CD14-positive monocyte (primary cell): ENCODE data around the gene WNT16. TPM values are rescaled to one million over a fixed set of nuclear protein-coding genes. Genes with fewer than 3 reads are reported as not detected.

Source experiments
- DNase-seq, 3 donors: peaks; one replicate each; pipeline ENCODE4 v3.0.0-alpha.2; 2011 to 2022
- H2AFZ ChIP-seq: 2 replicates; pipeline ENCODE4 v1.6.0; 2012; ENCODE audit warnings: mild to moderate bottlenecking, low read depth, low read length, inconsistent platforms; ENCODE audit not compliant: insufficient read depth, poor library complexity, severe bottlenecking
- H3K27ac ChIP-seq, 2 donors: 1 replicate in 1 of 2; 2 replicates in 1 of 2; pipeline ENCODE4 v1.5.1; 2012 to 2013; ENCODE audit warnings: low read length in 2 of 2, control low read depth in 1 of 2, inconsistent platforms in 1 of 2, low read depth in 1 of 2, mild to moderate bottlenecking in 1 of 2
- H3K27me3 ChIP-seq, 2 donors: one replicate each; pipeline versions ENCODE4 v1.6.0 to v1.6.1; 2011 to 2013; ENCODE audit warnings: low read length in 2 of 2; ENCODE audit not compliant: control insufficient read depth in 2 of 2, insufficient read depth in 2 of 2
- H3K36me3 ChIP-seq, 2 donors: replicated peaks in 1 of 2; 1 replicate in 1 of 2; 2 replicates in 1 of 2; pipeline versions ENCODE4 v1.5.1 to v1.6.1; 2012 to 2013; ENCODE audit warnings: low read length in 2 of 2, control low read depth in 1 of 2, inconsistent platforms in 1 of 2, mild to moderate bottlenecking in 1 of 2; ENCODE audit not compliant: insufficient read depth in 2 of 2, control insufficient read depth in 1 of 2
- H3K4me1 ChIP-seq, 2 donors: 1 replicate in 1 of 2; 2 replicates in 1 of 2; pipeline versions ENCODE4 v1.5.1 to v1.6.1; 2012 to 2013; ENCODE audit warnings: low read length in 2 of 2, control low read depth in 1 of 2, inconsistent platforms in 1 of 2, mild to moderate bottlenecking in 1 of 2, moderate library complexity in 1 of 2; ENCODE audit not compliant: insufficient read depth in 2 of 2, control insufficient read depth in 1 of 2
- H3K4me2 ChIP-seq: replicated peaks from 2 replicates; pipeline ENCODE3; 2012; ENCODE audit warnings: low read length, moderate library complexity, mild to moderate bottlenecking; ENCODE audit not compliant: poor library complexity, severe bottlenecking; ENCODE audit errors: extremely low read depth
- H3K4me3 ChIP-seq, 3 experiments: fragments of 200-600 bp in 1 of 3; sonication (generic) in 1 of 3; replicated peaks in 1 of 3; 1 replicate in 2 of 3; 2 replicates in 1 of 3; pipeline ENCODE4 v1.5.1; 2011 to 2013; ENCODE audit warnings: low read length in 3 of 3, mild to moderate bottlenecking in 3 of 3, control low read depth in 2 of 3, low read depth in 2 of 3, inconsistent platforms in 1 of 3, moderate library complexity in 1 of 3
- H3K79me2 ChIP-seq: 2 replicates; pipeline ENCODE4 v1.6.0; 2012; ENCODE audit warnings: mild to moderate bottlenecking, control low read depth, inconsistent platforms, low read length, moderate library complexity; ENCODE audit not compliant: insufficient read depth
- H3K9ac ChIP-seq: 2 replicates; pipeline ENCODE4 v1.6.0; 2017; ENCODE audit warnings: low read length, mild to moderate bottlenecking; ENCODE audit not compliant: insufficient read depth, poor library complexity, severe bottlenecking
- H3K9me3 ChIP-seq, 2 donors: replicated peaks in 1 of 2; 1 replicate in 1 of 2; 2 replicates in 1 of 2; pipeline versions ENCODE4 v1.5.1 to v1.6.1; 2012 to 2013; ENCODE audit warnings: low read length in 2 of 2, control low read depth in 1 of 2; ENCODE audit not compliant: control insufficient read depth in 1 of 2, insufficient read depth in 1 of 2
- H4K20me1 ChIP-seq: 2 replicates; pipeline ENCODE4 v1.6.0; 2012; ENCODE audit warnings: mild to moderate bottlenecking, low read length, control low read depth, moderate library complexity; ENCODE audit not compliant: insufficient read depth
- H3K27ac Mint-ChIP-seq, 7 donors: one replicate each; pipeline ENCODE4 v1.8.0; 2020; ENCODE audit warnings: mild to moderate bottlenecking in 7 of 7, mixed read lengths in 7 of 7, moderate library complexity in 6 of 7, inconsistent platforms in 2 of 7
- H3K27me3 Mint-ChIP-seq, 3 donors: one replicate each; pipeline ENCODE4 v1.8.0; 2021 to 2022; ENCODE audit warnings: low read depth in 3 of 3, mild to moderate bottlenecking in 3 of 3, mixed read lengths in 3 of 3, moderate library complexity in 3 of 3, inconsistent platforms in 1 of 3
- H3K36me3 Mint-ChIP-seq, 2 donors: one replicate each; pipeline ENCODE4 v1.8.0; 2020; ENCODE audit warnings: mixed read lengths in 2 of 2, inconsistent platforms in 1 of 2, mild to moderate bottlenecking in 1 of 2
- H3K4me1 Mint-ChIP-seq: one replicate; pipeline ENCODE4 v1.8.0; 2020; ENCODE audit warnings: mild to moderate bottlenecking, mixed read lengths
- H3K4me3 Mint-ChIP-seq, 2 donors: one replicate each; pipeline ENCODE4 v1.8.0; 2020; ENCODE audit warnings: mild to moderate bottlenecking in 2 of 2, mixed read lengths in 2 of 2, moderate library complexity in 1 of 2
- H3K9me3 Mint-ChIP-seq, 7 donors: one replicate each; pipeline ENCODE4 v1.8.0; 2020 to 2022; ENCODE audit warnings: mixed read lengths in 7 of 7, mild to moderate bottlenecking in 6 of 7, moderate library complexity in 6 of 7, inconsistent platforms in 2 of 7
- CTCF ChIP-seq: fragments of 200-600 bp; IDR thresholded peaks from one replicate; pipeline ENCODE4 v1.8.0; 2022; ENCODE audit warnings: antibody characterized with exemption, mild to moderate bottlenecking
- WGBS: methylation state at CpG from one replicate; pipeline ENCODE4 v1.1.5; 2013; ENCODE audit warnings: missing lambda C conversion rate; ENCODE audit not compliant: insufficient coverage; 5-methylcytosine and 5-hydroxymethylcytosine counted together
- intact Hi-C, 2 donors: fragments of 100-400 bp; cut with micrococcal nuclease; formaldehyde crosslinking; loops; one replicate each; pipeline versions ENCODE4 v1.15.0 to v1.15.1; 2023
- polyA plus RNA-seq, 3 donors: library from polyadenylated mRNA; depleted of rRNA in 1 of 3; unstranded in 2 of 3; stranded (reverse) in 1 of 3; fragments of 300-500 nt in 2 of 3; fragments of >200 nt in 1 of 3; fragmentation: Illumina TruSeq in 2 of 3; gene quantifications; 1 replicate in 2 of 3; 2 replicates in 1 of 3; pipeline ENCODE4 v1.2.3, GENCODE V29; 2012 to 2021

WNT16 gene
- polyA plus RNA-seq, 3 donors = 0.05 TPM; not detected in 2

- no peak overlapping the region for H3K4me3 Mint-ChIP-seq
- Histone ChIP-seq H3K27me3 (no peaks in the 10 kb centered on the region), H3K4me3 (no peak overlapping the region), H4K20me1 (peaks cover 6% of the 10 kb centered on the region), H3K36me3 (no peaks in the 10 kb centered on the region), H3K4me1 (no peaks in the 10 kb centered on the region), H3K79me2 (peaks cover 4% of the 10 kb centered on the region), H3K9ac (no peak overlapping the region), H3K27ac (no peak overlapping the region), H3K9me3 (no peaks in the 10 kb centered on the region), H3K4me2 (no peak overlapping the region), H2AFZ (no peak overlapping the region)
- H3K27me3 Mint-ChIP-seq = no peaks in the 10 kb centered on the region
- peaks cover 12% of the 10 kb centered on the region for H3K4me1 Mint-ChIP-seq
- no peak overlapping the region for H3K27ac Mint-ChIP-seq
- intact Hi-C loops = no loop called here
- no CpG with 5 or more reads among the region's 2 CpGs for WGBS
- no peak for TF ChIP-seq CTCF
- DNase-seq = no peak
- H3K36me3 Mint-ChIP-seq = no peaks in the 10 kb centered on the region
- H3K9me3 Mint-ChIP-seq = peaks cover 0 to 2% (median 0%) of the 10 kb centered on the region in 7 donors
Observed at GRCh38 chr7:121383235-121383910, 54.6 kb downstream of the WNT16 start.

- Mint-ChIP-seq H3K36me3 (no peaks in the 10 kb centered on the region), H3K9me3 (peaks cover 0 to 2% (median 0%) of the 10 kb centered on the region in 7 donors), H3K27ac (no peak overlapping the region), H3K4me3 (no peak overlapping the region), H3K27me3 (no peaks in the 10 kb centered on the region), H3K4me1 (peaks cover 12% of the 10 kb centered on the region)
- H3K4me1 ChIP-seq = no peaks in the 10 kb centered on the region
- TF ChIP-seq CTCF = no peak
- no peak overlapping the region for H3K9ac ChIP-seq
- H3K9me3 ChIP-seq = no peaks in the 10 kb centered on the region
- no peaks in the 10 kb centered on the region for H3K36me3 ChIP-seq
- H3K4me3 ChIP-seq = no peak overlapping the region
- WGBS = 80% methylated on average over 1 of the region's 2 CpGs
- no peak overlapping the region for H2AFZ ChIP-seq
- H3K79me2 ChIP-seq = peaks cover 4% of the 10 kb centered on the region
- intact Hi-C loops = no loop called here
- no peaks in the 10 kb centered on the region for H3K27me3 ChIP-seq
- no peak overlapping the region for H3K27ac ChIP-seq
- no peak overlapping the region for H3K4me2 ChIP-seq
- no peak for DNase-seq
- H4K20me1 ChIP-seq = peaks cover 6% of the 10 kb centered on the region
Observed at GRCh38 chr7:121384265-121384664, 55.5 kb downstream of the WNT16 start.
